H1 (cell line): ENCODE measurements around the gene LRRK1. TPM values are rescaled to one million over a fixed set of nuclear protein-coding genes. Genes with fewer than 3 reads are reported as not detected.
A peak's percentile ranks its signal among the peaks of the same experiment; 100 is the strongest.

Source experiments
- CTCF ChIA-PET: fragments of 300-600 bp; sonication (Branson Sonifier 250); formaldehyde crosslinking; loops from one replicate; lab custom pipeline; 2021; ENCODE audit not compliant: partially characterized antibody; lab: Charles Lee
- POLR2A ChIA-PET: fragments of 300-600 bp; sonication (Branson Sonifier 250); formaldehyde crosslinking; loops from one replicate; lab custom pipeline; 2021; ENCODE audit warnings: inconsistent platforms; ENCODE audit not compliant: partially characterized antibody; lab: Charles Lee
- DNase-seq, 2 experiments: peaks; one replicate each; pipeline versions ENCODE4 v3.0.0 to v3.0.0-alpha.2; 2010 to 2022; ENCODE audit warnings: low spot score in 2 of 2, low read depth in 1 of 2, mixed read lengths in 1 of 2
- FAIRE-seq: peaks from 2 replicates; lab custom pipeline; 2011; peaks lifted over from hg19 to GRCh38; lab: Jason Lieb, UNC
- H2AFZ ChIP-seq: 2 replicates; pipeline ENCODE4 v1.8.1; 2012; ENCODE audit warnings: low read length, inconsistent platforms
- H2AK5ac ChIP-seq: 2 replicates; pipeline ENCODE4 v1.6.1; 2013; ENCODE audit warnings: low read depth, low read length
- H2BK120ac ChIP-seq: replicated peaks from 2 replicates; pipeline ENCODE3; 2013; ENCODE audit warnings: low read depth, low read length, inconsistent platforms
- H2BK12ac ChIP-seq: 2 replicates; pipeline ENCODE4 v1.6.1; 2013; ENCODE audit warnings: low read depth, low read length
- H2BK15ac ChIP-seq: 2 replicates; pipeline ENCODE4 v1.6.1; 2013; ENCODE audit warnings: low read length
- H2BK20ac ChIP-seq: 2 replicates; pipeline ENCODE4 v1.6.1; 2013; ENCODE audit warnings: low read length
- H2BK5ac ChIP-seq: 2 replicates; pipeline ENCODE4 v1.6.1; 2013; ENCODE audit warnings: low read depth, low read length
- H3K14ac ChIP-seq: 2 replicates; pipeline ENCODE4 v1.6.1; 2013; ENCODE audit warnings: inconsistent platforms; ENCODE audit not compliant: insufficient read length
- H3K18ac ChIP-seq: 2 replicates; pipeline ENCODE4 v1.6.1; 2013; ENCODE audit warnings: low read length; ENCODE audit errors: extremely low read depth
- H3K23ac ChIP-seq: 2 replicates; pipeline ENCODE4 v1.6.1; 2013; ENCODE audit warnings: inconsistent platforms; ENCODE audit not compliant: insufficient read length
- H3K23me2 ChIP-seq: 2 replicates; pipeline ENCODE4 v1.6.1; 2013; ENCODE audit warnings: low read depth, low read length
- H3K27ac ChIP-seq: 2 replicates; pipeline ENCODE4 v1.6.1; 2011; ENCODE audit warnings: low read depth, low read length, inconsistent platforms
- H3K27me3 ChIP-seq, 4 experiments: replicated peaks in 1 of 4; 1 replicate in 1 of 4; 2 replicates in 3 of 4; pipeline versions ENCODE4 v1.6.1 to v1.8.1; 2011 to 2013; ENCODE audit warnings: low read length in 3 of 4, mild to moderate bottlenecking in 3 of 4, inconsistent platforms in 2 of 4, mixed read lengths in 2 of 4, moderate library complexity in 1 of 4; ENCODE audit not compliant: control insufficient read depth in 3 of 4, insufficient read depth in 3 of 4; ENCODE audit errors: extremely low read depth in 1 of 4
- H3K36me3 ChIP-seq, 4 experiments: 2 replicates each; pipeline versions ENCODE4 v1.6.1 to v1.8.1; 2011 to 2013; ENCODE audit warnings: mild to moderate bottlenecking in 4 of 4, low read length in 3 of 4, moderate library complexity in 2 of 4, control low read depth in 1 of 4, inconsistent platforms in 1 of 4; ENCODE audit not compliant: insufficient read depth in 4 of 4, control insufficient read depth in 2 of 4
- H3K4ac ChIP-seq: replicated peaks from 2 replicates; pipeline ENCODE3; 2013; ENCODE audit warnings: low read length, low read depth, mixed read lengths, inconsistent platforms; ENCODE audit not compliant: insufficient read length
- H3K4me1 ChIP-seq, 4 experiments: replicated peaks in 1 of 4; 1 replicate in 1 of 4; 2 replicates in 3 of 4; pipeline versions ENCODE4 v1.6.1 to v1.8.1; 2011 to 2013; ENCODE audit warnings: low read length in 3 of 4, inconsistent platforms in 2 of 4, mixed read lengths in 1 of 4; ENCODE audit not compliant: insufficient read depth in 4 of 4, control insufficient read depth in 3 of 4
- H3K4me2 ChIP-seq, 2 experiments: 2 replicates each; pipeline versions ENCODE4 v1.6.1 to v1.8.1; 2011 to 2013; ENCODE audit warnings: low read depth in 2 of 2, low read length in 2 of 2, control low read depth in 1 of 2, inconsistent platforms in 1 of 2, mild to moderate bottlenecking in 1 of 2; ENCODE audit not compliant: insufficient read depth in 1 of 2
- H3K4me3 ChIP-seq, 4 experiments: fragments of 200-600, 300-600 bp in 1 of 4; sonication (generic), shearing (Covaris generic), sonication (Bioruptor Twin) in 1 of 4; 2 replicates each; pipeline versions ENCODE4 v1.5.1 to v1.8.1; 2011 to 2016; ENCODE audit warnings: low read length in 4 of 4, low read depth in 3 of 4, control low read depth in 2 of 4, inconsistent platforms in 2 of 4, mild to moderate bottlenecking in 2 of 4, mixed read lengths in 1 of 4, moderate library complexity in 1 of 4; ENCODE audit not compliant: insufficient read depth in 2 of 4; ENCODE audit errors: extremely low read depth in 1 of 4
- H3K56ac ChIP-seq: replicated peaks from 2 replicates; pipeline ENCODE3; 2013; ENCODE audit warnings: low read depth, mild to moderate bottlenecking, mixed read lengths, low read length, inconsistent platforms; ENCODE audit not compliant: insufficient read length
- H3K79me1 ChIP-seq: 2 replicates; pipeline ENCODE4 v1.6.1; 2013; ENCODE audit warnings: low read depth, low read length, control low read depth
- H3K79me2 ChIP-seq, 2 experiments: 2 replicates each; pipeline versions ENCODE4 v1.6.1 to v1.8.1; 2012 to 2013; ENCODE audit warnings: low read length in 2 of 2, mild to moderate bottlenecking in 2 of 2, inconsistent platforms in 1 of 2; ENCODE audit not compliant: insufficient read depth in 2 of 2, control insufficient read depth in 1 of 2
- H3K9ac ChIP-seq, 4 experiments: replicated peaks in 1 of 4; 1 replicate in 1 of 4; 2 replicates in 3 of 4; pipeline versions ENCODE4 v1.6.1 to v1.8.1; 2011 to 2013; ENCODE audit warnings: low read depth in 3 of 4, low read length in 3 of 4, control low read depth in 2 of 4, mild to moderate bottlenecking in 2 of 4, moderate library complexity in 2 of 4, inconsistent platforms in 1 of 4; ENCODE audit errors: extremely low read depth in 1 of 4
- H3K9me3 ChIP-seq, 2 experiments: 2 replicates each; pipeline versions ENCODE4 v1.6.1 to v1.8.1; 2012 to 2013; ENCODE audit warnings: mild to moderate bottlenecking in 2 of 2, moderate library complexity in 2 of 2, control low read depth in 1 of 2, inconsistent platforms in 1 of 2, low read depth in 1 of 2, low read length in 1 of 2, mixed read lengths in 1 of 2; ENCODE audit not compliant: insufficient read depth in 2 of 2
- H4K20me1 ChIP-seq, 2 experiments: replicated peaks in 1 of 2; 2 replicates each; pipeline versions ENCODE3 to v1.8.1; 2011 to 2013; ENCODE audit warnings: inconsistent platforms in 2 of 2, low read length in 2 of 2, mild to moderate bottlenecking in 1 of 2; ENCODE audit not compliant: insufficient read depth in 2 of 2, control insufficient read depth in 1 of 2
- H4K5ac ChIP-seq: 2 replicates; pipeline ENCODE4 v1.6.1; 2013; ENCODE audit warnings: low read length, low read depth, mixed read lengths, inconsistent platforms; ENCODE audit not compliant: insufficient read length
- H4K8ac ChIP-seq: 2 replicates; pipeline ENCODE4 v1.8.0; 2013; ENCODE audit warnings: mild to moderate bottlenecking, moderate library complexity, low read length, inconsistent platforms; ENCODE audit not compliant: insufficient read depth; ENCODE audit errors: extremely low read depth
- H4K91ac ChIP-seq: replicated peaks from 2 replicates; pipeline ENCODE3; 2013; ENCODE audit warnings: low read length, mixed read lengths, inconsistent platforms; ENCODE audit not compliant: insufficient read length
- CBX8 ChIP-seq: fragments of 300-800, 300-1000 bp; sonication (generic); IDR thresholded peaks from 2 replicates; pipeline ENCODE4 v1.7.1; 2016; ENCODE audit warnings: low read depth, low read length, borderline replicate concordance
- CHD2 ChIP-seq: IDR thresholded peaks from 2 replicates; pipeline ENCODE4 v1.6.1; 2012; ENCODE audit warnings: low read length, improper control_type of control experiment
- CTBP2 ChIP-seq: IDR thresholded peaks from 2 replicates; pipeline ENCODE4 v1.7.0; 2011; ENCODE audit warnings: borderline replicate concordance, mild to moderate bottlenecking, moderate library complexity, mixed read lengths, low read length; ENCODE audit not compliant: insufficient read depth, insufficient read length
- HDAC2 ChIP-seq, 2 experiments: fragments of 300-600 bp in 1 of 2; sonication (generic) in 1 of 2; IDR thresholded peaks; 2 replicates each; pipeline ENCODE4 v1.6.1; 2011 to 2012; ENCODE audit warnings: low read depth in 2 of 2, low read length in 2 of 2, mild to moderate bottlenecking in 2 of 2, moderate library complexity in 2 of 2, borderline replicate concordance in 1 of 2, inconsistent platforms in 1 of 2
- KDM5A ChIP-seq: fragments of 200-600 bp; IDR thresholded peaks from 2 replicates; pipeline ENCODE4 v1.7.1; 2012; ENCODE audit warnings: mild to moderate bottlenecking, low read length, inconsistent platforms, mixed read lengths
- RNF2 ChIP-seq: fragments of 200-900, 300-1000 bp; sonication (generic); IDR thresholded peaks from 2 replicates; pipeline ENCODE4 v1.7.1; 2016; ENCODE audit warnings: borderline replicate concordance, low read depth, mild to moderate bottlenecking, antibody characterized with exemption, low read length; ENCODE audit not compliant: poor library complexity, severe bottlenecking; ENCODE audit errors: missing control alignments
- SP2 ChIP-seq: IDR thresholded peaks from 2 replicates; pipeline ENCODE4 v1.6.1; 2012; ENCODE audit warnings: mild to moderate bottlenecking, low read length, inconsistent platforms
- TAF1 ChIP-seq: IDR thresholded peaks from 2 replicates; pipeline ENCODE4 v1.6.1; 2011; ENCODE audit warnings: mild to moderate bottlenecking, low read depth, low read length
- WGBS, 2 experiments: shearing (Covaris generic) in 1 of 2; methylation state at CpG; one replicate each; pipeline versions ENCODE4 v1.1.6 to v1.1.7; 2013 to 2015; ENCODE audit warnings: low lambda C conversion rate in 2 of 2, mixed read lengths in 2 of 2, inconsistent platforms in 1 of 2, low coverage in 1 of 2, missing lambda C conversion rate in 1 of 2; ENCODE audit not compliant: insufficient replicate concordance in 2 of 2, insufficient coverage in 1 of 2, insufficient read length in 1 of 2; ENCODE audit errors: extremely low coverage in 1 of 2, missing lambda C conversion rate in 1 of 2; 5-methylcytosine and 5-hydroxymethylcytosine counted together
- polyA plus RNA-seq, 7 experiments: library from polyadenylated mRNA; depleted of rRNA in 3 of 7; stranded (reverse) in 5 of 7; unstranded in 2 of 7; fragments of >200 nt in 5 of 7; fragments of 200-250 nt in 2 of 7; gene quantifications; 1 replicate in 5 of 7; 2 replicates in 1 of 7; 4 replicates in 1 of 7; pipeline versions ENCODE4 v1.2.1 to v1.2.3, GENCODE V29; 2011 to 2013; ENCODE audit warnings: missing spikeins in 2 of 7, mixed read lengths in 2 of 7
- total RNA-seq: library from RNA; stranded (reverse); fragmentation: NEBNext Ultra II Directional; extraction: Animal tissue kit (Norgen Biotek cat#: 25700); gene quantifications from 2 replicates; pipeline ENCODE4 v1.2.1, GENCODE V29; 2021
- TF ChIP-seq, protein P1 (sequence below): IDR thresholded peaks from 2 replicates; pipeline ENCODE4 v1.6.1; 2012; ENCODE audit warnings: inconsistent platforms

LRRK1 gene
- total and polyA plus RNA-seq, 2 of the 8 experiments (the other 6 are each of a cell fraction or from before 2014, with no cell fraction given): 1.2 to 3.6 TPM

DNA sequence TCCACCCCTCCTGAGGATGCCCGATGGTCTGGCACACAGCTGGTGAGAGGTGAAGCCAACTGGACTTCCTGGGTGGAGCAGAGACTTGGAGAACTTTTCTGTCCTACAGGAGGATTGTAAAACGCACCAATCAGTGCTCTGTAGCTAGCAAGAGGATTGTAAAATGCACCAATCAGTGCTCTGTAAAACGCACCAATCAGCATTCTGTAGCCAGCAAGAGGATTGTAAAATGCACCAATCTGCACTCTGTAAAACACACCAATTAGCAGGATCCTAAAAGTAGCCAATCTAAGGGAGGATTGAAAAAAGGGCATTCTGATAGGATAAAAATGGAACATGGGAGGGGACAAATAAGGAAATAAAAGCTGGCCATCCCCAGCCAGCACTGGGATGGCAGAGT is 182.5 kb downstream of the LRRK1 start:
- H3K9ac ChIP-seq: no peak overlapping the region
- no peak overlapping the region for H4K91ac ChIP-seq
- no peaks in the 10 kb centered on the region for H3K79me1 ChIP-seq
- peaks cover 0 to 3% (median 0%) of the 10 kb centered on the region in 4 experiments; a peak in 1 of 7 replicates for H3K4me1 ChIP-seq
- H2AFZ ChIP-seq: no peak overlapping the region
- no peaks in the 10 kb centered on the region for H4K20me1 ChIP-seq
- no peak overlapping the region for H3K4me2 ChIP-seq
- no peak overlapping the region for H3K56ac ChIP-seq
- H3K23me2 ChIP-seq: no peaks in the 10 kb centered on the region
- H2AK5ac ChIP-seq: no peak overlapping the region
- H3K27me3 ChIP-seq: no peaks in the 10 kb centered on the region
- no peak overlapping the region for H3K4me3 ChIP-seq
- CTCF ChIA-PET: interaction anchor here (0.8 to 3.3 kb wide), 14 partner anchors 9 to 166 kb away, joined by 3 to 20 read pairs (median 4); no protein-coding TSS in a partner anchor
- no peaks in the 10 kb centered on the region for H3K79me2 ChIP-seq
- no peaks in the 10 kb centered on the region for H3K9me3 ChIP-seq
- 0 out of 2 replicates have a peak overlapping the region, but pooled peaks have one; percentile 34 for H2BK20ac ChIP-seq
- H2BK120ac ChIP-seq: no peak overlapping the region
- no peak overlapping the region for H3K14ac ChIP-seq
- no peak overlapping the region for H3K23ac ChIP-seq
- H4K5ac ChIP-seq: no peak overlapping the region
- no peak overlapping the region for H2BK5ac ChIP-seq
- no peak overlapping the region for H4K8ac ChIP-seq
- no peak overlapping the region for H3K27ac ChIP-seq
- H2BK15ac ChIP-seq: no peak overlapping the region
- no peak overlapping the region for H2BK12ac ChIP-seq
- TF ChIP-seq CBX8: no peak
- TF ChIP-seq HDAC2 (IDR thresholded peaks at IDR 0.05; ENCODE audit: borderline replicate concordance in 1 of 2, low read depth in 2 of 2, low read length in 2 of 2): no peak
- TF ChIP-seq, protein P1, sequence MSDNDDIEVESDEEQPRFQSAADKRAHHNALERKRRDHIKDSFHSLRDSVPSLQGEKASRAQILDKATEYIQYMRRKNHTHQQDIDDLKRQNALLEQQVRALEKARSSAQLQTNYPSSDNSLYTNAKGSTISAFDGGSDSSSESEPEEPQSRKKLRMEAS: no peak
- no peak for TF ChIP-seq KDM5A
- no peak for TF ChIP-seq RNF2
- no peak for TF ChIP-seq SP2
- TF ChIP-seq CTBP2: no peak
- no peak for TF ChIP-seq CHD2
- TF ChIP-seq TAF1: no peak
- no peak for DNase-seq
- no peak overlapping the region for H3K4ac ChIP-seq
- POLR2A ChIA-PET: interaction anchor here (0.6 to 1.4 kb wide), 3 partner anchors 32 to 150 kb away, joined by 3 to 4 read pairs (median 3); partner anchors contain the start of gene CHSY1
- H3K18ac ChIP-seq: no peak overlapping the region
- WGBS, 2 experiments: 83% methylated on average over 3 of the region's 3 CpGs; no CpG with 5 or more reads in 1 of the 2 experiments
- no peak for FAIRE-seq
- no peaks in the 10 kb centered on the region for H3K36me3 ChIP-seq
